SH-SY5Y (cell line): ENCODE results near the gene SLC22A3.

Experiments
- GATA2 ChIP-seq: IDR thresholded peaks from 2 replicates; pipeline ENCODE4 v1.6.1; 2011; ENCODE audit warnings: mild to moderate bottlenecking, low read depth, low read length
- GATA3 ChIP-seq: IDR thresholded peaks from 2 replicates; pipeline ENCODE4 v1.6.1; 2011; ENCODE audit warnings: low read depth, mild to moderate bottlenecking, low read length, moderate library complexity

GRCh38 chr6:160428818-160429619 is 80.8 kb downstream of the SLC22A3 start:
- TF ChIP-seq GATA2, result no peak
- TF ChIP-seq GATA3, result no peak
